HCT116 (cell line): Measurements from ENCODE around the gene NR6A1. TPM values are rescaled to one million over a fixed set of nuclear protein-coding genes. Genes with fewer than 3 reads are reported as not detected.

Source experiments
- ATAC-seq: fragments of 200-7000 bp; cut with Tn5 transposase; 2 replicates; pipeline ENCODE4 v1.9.1; 2020; ENCODE audit warnings: mild to moderate bottlenecking, moderate library complexity
- BruUV-seq: library from RNA; stranded (reverse); fragments of 400-500 nt; replicated peaks from 2 replicates; lab custom pipeline; 2021; lab: Mats Ljungman, UMichigan
- CTCF ChIA-PET: fragments of 300-600 bp; sonication (Branson Sonifier 250); formaldehyde crosslinking; loops from one replicate; lab custom pipeline; 2021; ENCODE audit warnings: antibody characterized with exemption; lab: Charles Lee
- POLR2A ChIA-PET: fragments of 300-600, 350-600 bp; sonication (Branson Sonifier 250); formaldehyde crosslinking; loops from one replicate; lab custom pipeline; 2021; ENCODE audit warnings: antibody characterized with exemption; lab: Charles Lee
- RAD21 ChIA-PET, 2 experiments: fragments of 300-600 bp; sonication (Branson Sonifier 250); formaldehyde crosslinking; loops; one replicate each; lab custom pipeline; 2023; ENCODE audit warnings: low total read pairs in 2 of 2; ENCODE audit not compliant: uncharacterized antibody in 2 of 2, unreplicated experiment in 2 of 2, low non-redundant PET in 1 of 2; lab: Charles Lee
- DNase-seq: peaks from one replicate; pipeline ENCODE4 v3.0.0-alpha.2; 2010; ENCODE audit warnings: low read depth, low spot score
- H2AFZ ChIP-seq: fragments of 200-600 bp; shearing (Covaris generic), sonication (generic); 2 replicates; pipeline ENCODE4 v1.6.1; 2017; ENCODE audit warnings: low read depth, mixed run types, mixed read lengths, antibody characterized with exemption, low read length; ENCODE audit not compliant: poor library complexity, severe bottlenecking
- H3K27ac ChIP-seq: 2 replicates; pipeline ENCODE4 v1.5.1; 2012; ENCODE audit warnings: low read depth, low read length
- H3K27me3 ChIP-seq: fragments of 200-600 bp; sonication (generic); 2 replicates; pipeline ENCODE4 v1.6.1; 2016; ENCODE audit warnings: mixed run types, low read length, mixed read lengths; ENCODE audit not compliant: insufficient read depth
- H3K36me3 ChIP-seq, 2 experiments: fragments of 200-500 bp in 1 of 2; fragments of 200-600 bp in 1 of 2; sonication (Bioruptor generic) in 1 of 2; sonication (generic) in 1 of 2; 2 replicates each; pipeline versions ENCODE4 v1.5.1 to v1.6.1; 2014 to 2016; ENCODE audit warnings: low read length in 2 of 2, inconsistent platforms in 1 of 2, mixed read lengths in 1 of 2, mixed run types in 1 of 2; ENCODE audit not compliant: insufficient read depth in 2 of 2, control insufficient read depth in 1 of 2
- H3K4me1 ChIP-seq, 2 experiments: fragments of 200-600 bp in 1 of 2; sonication (generic) in 1 of 2; 2 replicates each; pipeline versions ENCODE4 v1.5.1 to v1.6.1; 2012 to 2017; ENCODE audit warnings: low read length in 2 of 2, inconsistent platforms in 1 of 2, mild to moderate bottlenecking in 1 of 2, mixed read lengths in 1 of 2, mixed run types in 1 of 2, moderate library complexity in 1 of 2; ENCODE audit not compliant: insufficient read depth in 2 of 2, control insufficient read depth in 1 of 2
- H3K4me2 ChIP-seq: fragments of 200-600 bp; sonication (generic); 2 replicates; pipeline ENCODE4 v1.6.1; 2017; ENCODE audit warnings: mixed run types, low read length, mixed read lengths
- H3K4me3 ChIP-seq, 2 experiments: fragments of 200-600 bp in 1 of 2; sonication (generic) in 1 of 2; replicated peaks in 1 of 2; 2 replicates each; pipeline ENCODE4 v1.5.1; 2011 to 2016; ENCODE audit warnings: low read length in 2 of 2, control low read depth in 1 of 2, low read depth in 1 of 2, mild to moderate bottlenecking in 1 of 2, mixed read lengths in 1 of 2, mixed run types in 1 of 2
- H3K79me2 ChIP-seq: fragments of 200-600 bp; sonication (generic); 2 replicates; pipeline ENCODE4 v1.6.1; 2017; ENCODE audit warnings: mild to moderate bottlenecking, mixed run types, low read length, moderate library complexity, mixed read lengths; ENCODE audit not compliant: insufficient read depth
- H3K9ac ChIP-seq: fragments of 200-600 bp; sonication (generic); 2 replicates; pipeline ENCODE4 v1.6.1; 2016; ENCODE audit warnings: low read length, mixed read lengths
- H3K9me2 ChIP-seq: fragments of 200-600 bp; sonication (generic), shearing (Covaris generic); 2 replicates; pipeline ENCODE4 v1.6.1; 2017; ENCODE audit warnings: mixed run types, mild to moderate bottlenecking, moderate library complexity; ENCODE audit not compliant: insufficient read depth
- H3K9me3 ChIP-seq, 2 experiments: fragments of 200-500 bp in 1 of 2; fragments of 200-600 bp in 1 of 2; sonication (Bioruptor generic) in 1 of 2; sonication (generic) in 1 of 2; 2 replicates each; pipeline ENCODE4 v1.6.1; 2014 to 2017; ENCODE audit warnings: low read length in 2 of 2, mixed read lengths in 2 of 2, inconsistent platforms in 1 of 2, low read depth in 1 of 2, mild to moderate bottlenecking in 1 of 2, mixed run types in 1 of 2, moderate library complexity in 1 of 2; ENCODE audit not compliant: control insufficient read depth in 1 of 2, insufficient read depth in 1 of 2
- H4K20me1 ChIP-seq: fragments of 200-600 bp; sonication (generic), shearing (Covaris generic); 2 replicates; pipeline ENCODE4 v1.6.1; 2017; ENCODE audit warnings: mixed run types, mild to moderate bottlenecking, moderate library complexity; ENCODE audit not compliant: insufficient read depth
- ATF3 ChIP-seq: IDR thresholded peaks from 2 replicates; pipeline ENCODE4 v1.6.1; 2012
- CTCF ChIP-seq, 3 experiments: fragments of 200-600 bp in 1 of 3; sonication (generic) in 1 of 3; IDR thresholded peaks in 2 of 3; conservative IDR thresholded peaks in 1 of 3; 2 replicates each; pipeline ENCODE4 v1.5.1; 2012 to 2017; ENCODE audit warnings: low read depth in 2 of 3, low read length in 2 of 3, antibody characterized with exemption in 1 of 3, borderline replicate concordance in 1 of 3, control low read depth in 1 of 3, mild to moderate bottlenecking in 1 of 3, mixed read lengths in 1 of 3, mixed run types in 1 of 3, moderate library complexity in 1 of 3; ENCODE audit not compliant: insufficient read depth in 1 of 3
- EGR1 ChIP-seq: IDR thresholded peaks from 2 replicates; pipeline ENCODE4 v1.6.1; 2012; ENCODE audit warnings: low read depth
- ELF1 ChIP-seq: IDR thresholded peaks from 2 replicates; pipeline ENCODE4 v1.6.1; 2012; ENCODE audit warnings: low read depth, borderline replicate concordance
- EZH2 ChIP-seq: fragments of 200-600 bp; sonication (generic); IDR thresholded peaks from 2 replicates; pipeline ENCODE4 v1.6.1; 2017; ENCODE audit warnings: antibody characterized with exemption, mixed run types
- EZH2phosphoT487 ChIP-seq: fragments of 200-600 bp; IDR thresholded peaks from 2 replicates; pipeline ENCODE4 v1.6.1; 2018; ENCODE audit warnings: antibody characterized with exemption, borderline replicate concordance
- FOSL1 ChIP-seq: IDR thresholded peaks from 2 replicates; pipeline ENCODE4 v1.6.1; 2012; ENCODE audit warnings: low read depth
- JUND ChIP-seq: IDR thresholded peaks from 2 replicates; pipeline ENCODE4 v1.6.1; 2012
- MAX ChIP-seq: IDR thresholded peaks from 2 replicates; pipeline ENCODE4 v1.6.1; 2012
- RAD21 ChIP-seq: IDR thresholded peaks from 2 replicates; pipeline ENCODE4 v1.6.1; 2012; ENCODE audit warnings: low read depth, mild to moderate bottlenecking
- REST ChIP-seq: IDR thresholded peaks from 2 replicates; pipeline ENCODE4 v1.6.1; 2012; ENCODE audit warnings: low read depth
- SIN3A ChIP-seq: IDR thresholded peaks from 2 replicates; pipeline ENCODE4 v1.6.1; 2012; ENCODE audit warnings: low read depth
- SP1 ChIP-seq: IDR thresholded peaks from 2 replicates; pipeline ENCODE4 v1.6.1; 2012; ENCODE audit warnings: low read depth
- SRF ChIP-seq: IDR thresholded peaks from 2 replicates; pipeline ENCODE4 v1.6.1; 2012; ENCODE audit warnings: low read depth
- TCF7L2 ChIP-seq: IDR thresholded peaks from 2 replicates; pipeline ENCODE4 v1.7.0; 2011; ENCODE audit warnings: borderline replicate concordance, inconsistent platforms; ENCODE audit not compliant: insufficient read depth, insufficient read length; ENCODE audit errors: extremely low read depth
- YY1 ChIP-seq: IDR thresholded peaks from 2 replicates; pipeline ENCODE4 v1.6.1; 2011; ENCODE audit warnings: low read length, low read depth, moderate library complexity, mild to moderate bottlenecking; ENCODE audit not compliant: insufficient replicate concordance; ENCODE audit errors: extremely low read depth
- ZFX ChIP-seq: fragments of 450-650 bp; IDR thresholded peaks from 2 replicates; pipeline ENCODE4 v1.6.1; 2017
- ZNF274 ChIP-seq: fragments of 200-500 bp; sonication (Bioruptor generic); IDR thresholded peaks from 2 replicates; pipeline ENCODE4 v1.6.1; 2014; ENCODE audit warnings: mild to moderate bottlenecking, low read depth, low read length, inconsistent platforms
- intact Hi-C: fragments of 100-400 bp; cut with micrococcal nuclease; formaldehyde crosslinking; loops from 2 replicates; pipeline ENCODE4 v1.10.0; 2022
- total RNA-seq: library from RNA; stranded (reverse); gene quantifications from one replicate; pipeline ENCODE4 v1.2.1, GENCODE V29; 2021; ENCODE audit not compliant: unreplicated experiment
- TF ChIP-seq, protein P1 (sequence below): IDR thresholded peaks from 2 replicates; pipeline ENCODE4 v1.6.1; 2011; ENCODE audit warnings: mild to moderate bottlenecking, low read length, moderate library complexity; ENCODE audit not compliant: insufficient replicate concordance; ENCODE audit errors: extremely low read depth

Gene NR6A1
- total RNA-seq, 1 experiment from 2014 or later, result 9.9 TPM

DNA sequence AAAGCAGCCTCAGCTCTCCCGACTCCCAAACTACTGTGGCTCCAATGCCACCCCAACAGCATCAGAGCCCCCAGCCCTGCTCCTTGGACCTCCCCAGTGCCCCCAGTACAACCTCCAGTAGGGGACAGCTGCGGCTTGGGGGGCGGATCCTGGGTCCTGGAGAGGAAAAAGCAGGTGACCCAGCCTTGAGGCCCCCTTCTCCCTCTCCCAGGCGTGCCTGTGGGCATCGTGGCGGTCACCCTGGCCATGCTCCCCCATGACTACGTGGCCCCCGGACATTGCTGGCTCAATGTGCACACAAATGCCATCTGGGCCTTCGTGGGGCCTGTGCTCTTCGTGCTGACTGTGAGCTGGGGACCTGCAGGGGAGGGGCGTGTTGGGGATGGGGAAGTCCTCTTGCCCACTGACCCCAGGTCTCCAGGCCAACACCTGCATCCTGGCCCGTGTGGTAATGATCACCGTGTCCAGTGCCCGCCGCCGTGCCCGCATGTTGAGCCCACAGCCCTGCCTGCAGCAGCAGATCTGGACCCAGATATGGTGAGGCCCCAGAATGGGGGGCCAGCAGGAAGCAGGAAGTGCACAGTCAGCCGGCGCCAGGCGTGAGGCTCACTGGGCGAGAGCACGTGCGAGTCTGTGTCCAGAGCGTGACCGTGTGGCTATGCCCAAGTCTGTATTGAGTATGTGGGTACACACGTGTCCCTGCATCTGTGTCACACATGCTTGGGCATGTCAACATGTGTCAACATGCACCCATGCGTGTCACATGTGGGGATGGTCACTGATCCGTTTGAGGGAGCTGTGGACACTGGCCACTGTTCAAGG lies 301.9 kb downstream of the NR6A1 start:
- ATAC-seq (no peak), DNase-seq (no peak)
- no peaks in the 10 kb centered on the region for H3K27me3 ChIP-seq
- TF ChIP-seq SRF (no peak), RAD21 (no peak), EZH2 (no peak), JUND (no peak), EGR1 (no peak), SP1 (no peak), SIN3A (no peak), CTCF (IDR thresholded peaks at IDR 0.05 in 2 of 3, conservative IDR thresholded peaks at IDR 0.05 in 1 of 3; ENCODE audit: borderline replicate concordance in 1 of 3, insufficient read depth in 1 of 3, low read depth in 2 of 3, low read length in 2 of 3) (no peak), ZFX (no peak), REST (no peak), EZH2phosphoT487 (no peak), FOSL1 (no peak), ZNF274 (no peak), ELF1 (no peak), YY1 (no peak), MAX (no peak), ATF3 (no peak), TCF7L2 (no peak)
- TF ChIP-seq, protein P1, sequence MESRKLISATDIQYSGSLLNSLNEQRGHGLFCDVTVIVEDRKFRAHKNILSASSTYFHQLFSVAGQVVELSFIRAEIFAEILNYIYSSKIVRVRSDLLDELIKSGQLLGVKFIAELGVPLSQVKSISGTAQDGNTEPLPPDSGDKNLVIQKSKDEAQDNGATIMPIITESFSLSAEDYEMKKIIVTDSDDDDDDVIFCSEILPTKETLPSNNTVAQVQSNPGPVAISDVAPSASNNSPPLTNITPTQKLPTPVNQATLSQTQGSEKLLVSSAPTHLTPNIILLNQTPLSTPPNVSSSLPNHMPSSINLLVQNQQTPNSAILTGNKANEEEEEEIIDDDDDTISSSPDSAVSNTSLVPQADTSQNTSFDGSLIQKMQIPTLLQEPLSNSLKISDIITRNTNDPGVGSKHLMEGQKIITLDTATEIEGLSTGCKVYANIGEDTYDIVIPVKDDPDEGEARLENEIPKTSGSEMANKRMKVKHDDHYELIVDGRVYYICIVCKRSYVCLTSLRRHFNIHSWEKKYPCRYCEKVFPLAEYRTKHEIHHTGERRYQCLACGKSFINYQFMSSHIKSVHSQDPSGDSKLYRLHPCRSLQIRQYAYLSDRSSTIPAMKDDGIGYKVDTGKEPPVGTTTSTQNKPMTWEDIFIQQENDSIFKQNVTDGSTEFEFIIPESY, result no peak
- no peak overlapping the region for H3K9ac ChIP-seq
- RAD21 ChIA-PET, result no interaction called here
- POLR2A ChIA-PET, result no interaction called here
- CTCF ChIA-PET, result no interaction called here
- no peak overlapping the region for H3K4me2 ChIP-seq
- no TSS peak for BruUV-seq
- no peak overlapping the region for H3K4me3 ChIP-seq
- H4K20me1 ChIP-seq, result no peaks in the 10 kb centered on the region
- peaks cover 0 to 3% of the 10 kb centered on the region in 2 experiments; a peak in 1 of 4 replicates for H3K4me1 ChIP-seq
- H3K36me3 ChIP-seq, result no peaks in the 10 kb centered on the region
- no peaks in the 10 kb centered on the region for H3K79me2 ChIP-seq
- H3K27ac ChIP-seq, result no peak overlapping the region
- H3K9me3 ChIP-seq, result no peaks in the 10 kb centered on the region
- H3K9me2 ChIP-seq, result no peaks in the 10 kb centered on the region
- H2AFZ ChIP-seq, result no peak overlapping the region
- intact Hi-C loops, result no loop called here
